Ureter (tissue), 1 donor: ENCODE data around the gene COL15A1. TPM values are rescaled to one million over a fixed set of nuclear protein-coding genes. Genes with fewer than 3 reads are reported as not detected.
A peak's percentile ranks its signal among the peaks of the same experiment; 100 is the strongest.

Experiments used
- DNase-seq: peaks from one replicate; pipeline ENCODE4 v3.0.0-alpha.2; 2020; ENCODE audit warnings: low spot score
- total RNA-seq: library from RNA; stranded (reverse); gene quantifications from one replicate; pipeline ENCODE4 v1.2.4, GENCODE V29; 2023
- donor health status: DM: yes; HTN: yes; CAD: no.

COL15A1 gene
- total RNA-seq, 1 donor from 2014 or later = 63.2 TPM

DNA sequence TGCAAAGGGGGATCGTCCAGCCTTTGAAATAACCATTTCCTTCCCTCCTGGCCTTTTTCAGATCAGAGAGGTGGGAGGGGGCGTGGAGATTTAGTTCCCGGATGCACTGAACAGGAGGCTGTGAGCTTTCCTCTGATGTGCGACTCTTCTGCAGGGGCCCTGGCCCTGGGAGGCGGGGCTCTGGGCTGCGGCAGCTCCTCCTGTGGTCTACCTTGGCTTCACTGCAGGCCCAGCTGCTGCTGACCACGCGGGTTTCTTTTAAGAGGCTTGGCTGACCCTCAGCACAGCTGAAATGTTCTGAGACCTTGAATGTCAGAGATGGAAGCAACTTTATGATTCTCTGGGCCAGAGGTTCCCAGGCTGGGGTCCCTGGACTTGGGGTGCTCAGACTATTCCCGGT is 27.0 kb upstream of the COL15A1 start:
- peak; percentile 56 for DNase-seq

DNA sequence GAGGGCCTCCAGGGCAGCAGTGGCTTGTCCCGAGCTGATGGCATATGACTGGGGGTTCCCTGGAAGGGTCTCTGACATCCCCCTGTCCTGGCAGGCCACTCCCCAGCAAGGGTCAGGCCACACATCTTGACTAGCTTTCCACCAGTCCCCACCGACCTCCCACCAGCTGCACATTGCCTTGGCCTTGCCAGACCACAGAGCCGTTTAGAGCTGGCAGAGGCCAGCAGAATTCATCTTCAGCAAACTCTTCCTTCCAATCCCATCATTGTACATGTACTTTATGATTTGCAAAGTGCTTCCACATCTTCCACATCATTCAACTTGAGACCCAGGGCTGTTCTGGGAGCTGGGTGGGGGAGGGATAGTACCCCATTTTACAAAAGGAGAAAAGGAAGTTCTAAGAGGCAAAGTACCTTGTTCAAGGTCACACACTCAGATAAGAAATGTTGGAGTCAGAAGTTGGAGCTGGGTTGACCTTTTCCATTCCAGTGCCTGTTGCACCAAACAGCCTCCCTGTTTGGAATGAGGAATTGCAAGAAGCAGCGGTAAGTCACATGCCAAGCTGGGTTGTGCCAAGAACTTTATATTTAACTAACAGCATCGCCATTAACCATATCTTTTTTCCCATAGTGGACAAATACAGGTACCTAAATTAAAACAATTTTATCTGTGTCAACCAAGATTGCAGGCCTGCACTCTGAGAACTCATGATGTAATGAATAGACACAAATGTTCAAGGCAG is 25.8 kb upstream of the COL15A1 start:
- DNase-seq = no peak

DNA sequence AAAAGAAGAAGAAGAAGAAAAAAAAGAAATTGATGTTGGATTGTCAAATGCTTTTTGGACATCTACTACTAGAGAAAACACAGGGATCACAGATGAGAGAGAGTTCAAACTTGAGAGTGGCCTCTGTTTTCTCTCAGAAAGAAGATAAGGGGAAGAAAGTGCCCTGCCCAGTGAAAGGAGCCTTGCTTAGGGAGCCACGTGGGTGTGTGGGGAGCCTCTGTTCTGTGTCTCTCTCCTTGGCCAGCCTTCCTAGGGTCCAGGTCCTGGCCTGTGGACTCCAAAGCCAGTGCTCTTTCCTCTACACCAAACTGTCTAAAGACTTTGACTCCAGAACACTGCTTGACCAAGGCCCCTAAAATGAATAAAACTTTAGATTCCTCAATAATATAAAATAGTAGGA is 22.0 kb upstream of the COL15A1 start:
- no peak for DNase-seq

DNA sequence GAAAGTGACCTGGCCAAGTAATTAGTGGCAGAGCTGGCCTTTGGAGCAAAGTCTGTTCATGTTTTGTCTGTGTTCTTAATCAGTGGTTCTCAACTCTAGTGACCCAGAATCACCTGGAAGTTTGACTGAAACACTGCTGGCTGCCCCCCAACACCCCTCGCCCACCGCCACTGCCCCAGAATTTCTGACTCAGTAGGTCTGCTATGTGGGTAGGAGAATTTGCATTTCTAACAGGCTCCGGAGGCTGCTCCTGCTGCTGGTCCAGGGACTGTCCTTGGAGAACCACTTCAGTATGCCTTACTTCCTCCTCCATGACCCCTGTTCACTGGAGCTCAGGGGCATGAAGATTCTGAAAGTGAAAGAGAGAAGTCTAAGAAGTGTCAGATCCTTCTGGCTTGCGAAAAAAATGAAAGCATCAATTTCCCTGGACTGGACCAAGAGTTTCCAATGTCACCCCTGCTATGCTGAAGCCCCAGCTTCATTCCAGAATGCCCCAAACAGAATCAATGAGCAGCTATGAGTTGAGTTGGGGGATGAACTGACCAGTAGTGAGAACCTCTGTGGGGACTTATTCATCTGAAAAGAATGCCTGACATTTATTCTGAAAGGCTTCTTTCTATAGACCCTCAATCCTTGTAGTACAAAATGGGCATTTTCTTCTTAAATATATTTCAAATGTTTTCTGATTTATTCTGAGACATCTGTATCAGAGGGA is 20.8 kb upstream of the COL15A1 start:
- no peak for DNase-seq

DNA sequence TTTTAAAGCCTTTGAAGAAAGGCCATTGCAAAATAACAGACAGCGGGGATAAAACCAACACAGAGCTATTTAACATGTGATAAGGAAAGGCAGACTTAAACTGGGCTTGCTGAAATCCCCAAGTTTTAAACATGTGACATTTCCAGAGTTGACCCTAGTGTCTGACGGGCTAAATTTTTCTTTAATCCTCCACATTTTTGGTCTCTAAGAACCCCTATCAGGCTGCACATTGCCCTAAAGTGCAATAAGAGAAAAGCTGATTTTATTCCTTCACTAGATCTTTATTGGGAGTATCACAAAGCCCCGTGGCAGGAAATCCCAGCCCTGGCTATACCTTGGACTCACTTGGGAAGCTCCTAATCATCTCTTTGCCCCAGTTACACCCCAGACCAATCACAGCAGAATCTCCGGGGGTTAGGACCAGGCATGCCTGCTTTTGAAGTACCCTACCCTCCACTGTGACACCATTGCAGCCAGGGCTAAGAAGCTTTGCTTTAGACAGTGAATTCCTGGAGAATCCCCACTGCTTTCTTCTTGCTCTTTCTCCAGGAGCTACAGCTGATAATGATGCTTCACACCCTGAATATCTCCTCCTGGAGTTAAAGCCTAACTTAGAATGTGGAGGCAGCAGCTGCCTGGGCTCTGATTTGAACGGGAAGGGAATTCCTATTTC is 20.1 kb upstream of the COL15A1 start:
- DNase-seq = no peak

DNA sequence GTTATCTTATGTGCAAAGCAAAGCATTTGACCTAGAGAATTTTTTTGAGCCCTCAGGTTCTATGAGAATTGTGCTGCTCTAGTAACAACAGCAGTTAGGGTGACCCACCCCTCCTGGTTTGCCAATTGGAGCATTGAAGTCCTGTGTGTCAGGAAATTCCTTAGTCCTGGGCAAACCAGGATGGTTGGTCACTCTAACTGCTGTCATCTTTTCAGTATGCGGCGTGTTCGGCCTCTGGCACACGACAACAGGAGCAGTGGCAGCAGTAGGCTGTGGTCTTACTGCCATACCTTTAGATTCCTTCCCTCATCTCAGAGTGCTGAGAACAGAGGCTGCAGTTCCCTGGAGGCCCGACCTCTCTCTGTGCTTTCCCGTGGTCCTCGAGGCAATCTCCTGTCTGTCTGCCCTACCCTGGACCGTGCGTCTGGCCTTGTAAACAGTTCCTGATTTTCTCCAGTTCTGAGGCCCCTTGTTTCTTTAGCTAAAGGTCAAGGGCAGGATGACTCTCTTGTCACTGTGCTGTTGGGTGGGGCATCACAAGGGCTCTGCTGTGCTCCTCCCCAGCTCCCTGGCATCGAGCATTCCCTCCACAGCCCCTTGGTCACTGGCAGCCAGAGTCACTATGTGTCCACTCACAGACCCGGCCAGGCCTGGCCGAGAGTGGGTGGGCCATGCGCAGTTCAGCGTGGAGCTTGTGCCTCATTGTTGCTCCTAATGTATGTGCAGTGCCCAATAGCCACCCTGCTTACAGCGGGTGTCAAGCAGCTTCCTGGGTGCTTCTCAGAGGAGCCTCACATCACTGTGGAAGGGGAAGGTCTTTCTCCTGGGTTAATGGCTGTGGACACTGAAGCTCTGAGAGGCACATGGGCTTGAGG is 18.5 kb upstream of the COL15A1 start:
- no peak for DNase-seq

DNA sequence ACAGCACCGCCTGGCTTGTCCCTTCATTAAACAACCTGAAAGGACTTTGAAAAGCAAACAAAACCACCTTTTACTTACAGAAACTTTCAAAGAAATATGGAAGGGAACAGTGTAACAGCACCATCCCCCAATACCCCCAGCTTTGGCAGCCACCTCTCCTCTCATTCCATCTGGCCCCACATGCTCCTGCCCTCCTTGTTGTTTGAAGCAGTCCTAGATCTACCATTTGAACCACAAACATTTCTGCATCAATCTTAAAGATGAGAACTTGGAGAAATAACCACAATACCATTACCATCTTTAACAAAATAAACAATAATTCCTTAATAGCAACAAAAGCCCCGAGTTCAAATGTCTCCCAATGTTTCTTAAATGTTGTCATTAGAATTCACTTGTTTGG is 17.8 kb upstream of the COL15A1 start:
- no peak for DNase-seq

DNA sequence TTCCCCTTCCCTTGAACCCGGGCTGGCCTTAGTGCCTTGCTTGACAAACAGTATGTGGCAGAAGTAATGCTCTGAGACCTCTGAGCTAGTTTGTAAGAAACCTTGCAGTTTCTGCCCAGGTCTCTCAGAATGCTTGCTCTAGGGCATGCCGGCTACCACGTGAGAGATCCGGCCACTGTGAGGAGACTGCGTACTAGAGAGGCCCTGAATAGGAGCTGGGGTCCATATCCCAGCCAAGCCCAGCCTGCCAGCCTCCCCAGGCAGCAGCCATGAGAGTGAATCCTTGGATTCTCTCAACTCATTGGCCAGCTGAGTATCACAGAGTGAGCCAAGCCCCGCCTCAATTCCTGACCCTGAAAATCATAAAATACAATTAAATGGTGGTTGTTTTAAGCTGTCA is 16.0 kb upstream of the COL15A1 start:
- no peak for DNase-seq

DNA sequence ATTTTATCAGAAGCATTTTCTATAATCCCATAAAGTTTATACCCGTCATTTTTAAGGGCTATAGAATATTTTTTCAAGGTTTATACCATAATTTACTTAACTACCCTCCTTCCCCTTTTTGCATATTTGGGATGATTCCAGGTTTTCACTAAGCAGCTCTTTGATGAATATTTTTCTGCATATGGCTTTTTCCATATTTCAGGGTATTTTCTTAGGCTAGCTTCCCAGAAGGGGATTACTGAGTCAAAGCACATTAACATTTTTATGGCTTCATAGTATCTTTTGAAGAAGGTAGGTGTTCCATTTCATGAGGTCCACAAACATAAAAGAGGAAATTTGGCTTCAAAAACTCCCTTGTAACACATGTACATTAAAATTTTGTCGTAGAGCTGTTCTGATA is 14.6 kb upstream of the COL15A1 start:
- DNase-seq = no peak

DNA sequence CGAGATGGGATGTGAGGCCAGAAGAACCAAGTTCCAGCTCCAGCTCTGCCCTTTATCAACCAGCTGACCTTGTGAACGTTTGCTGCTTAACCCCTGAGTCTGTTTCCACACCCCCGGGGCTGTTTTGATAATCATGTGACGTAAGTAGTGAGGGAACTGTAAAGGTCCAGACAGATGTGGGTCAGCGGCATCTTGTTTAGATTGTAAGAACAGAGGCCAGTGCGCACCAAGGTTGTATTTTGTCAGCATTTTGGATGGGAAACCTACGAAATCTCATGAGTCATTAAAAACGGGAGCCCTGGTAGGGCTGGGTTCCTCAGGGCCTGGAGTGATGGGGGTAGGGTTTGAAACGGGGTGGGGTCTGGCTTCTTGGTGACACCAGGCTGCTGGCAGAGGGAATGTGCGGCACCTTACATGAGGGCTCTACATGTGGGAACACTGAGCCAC is 13.8 kb upstream of the COL15A1 start:
- DNase-seq = no peak

DNA sequence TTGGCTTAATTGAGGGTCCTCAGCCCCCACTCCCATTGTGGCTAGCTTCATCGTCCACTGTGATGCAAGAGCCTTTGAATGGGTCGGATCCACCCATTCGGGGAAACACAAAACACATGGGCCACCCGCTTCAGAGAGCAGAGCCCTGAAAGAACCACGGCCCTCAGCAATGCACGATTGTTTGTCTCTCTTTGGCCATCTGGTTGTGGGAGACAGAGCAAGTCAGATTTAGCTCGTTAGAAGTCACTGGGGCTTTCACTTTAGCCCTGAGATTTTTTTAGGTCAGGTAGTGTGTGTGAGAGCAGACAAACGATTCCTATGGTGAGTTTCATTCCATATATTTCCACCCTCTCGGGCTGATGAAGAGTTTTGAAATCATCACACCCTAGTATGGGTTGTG is 12.9 kb upstream of the COL15A1 start:
- no peak for DNase-seq

DNA sequence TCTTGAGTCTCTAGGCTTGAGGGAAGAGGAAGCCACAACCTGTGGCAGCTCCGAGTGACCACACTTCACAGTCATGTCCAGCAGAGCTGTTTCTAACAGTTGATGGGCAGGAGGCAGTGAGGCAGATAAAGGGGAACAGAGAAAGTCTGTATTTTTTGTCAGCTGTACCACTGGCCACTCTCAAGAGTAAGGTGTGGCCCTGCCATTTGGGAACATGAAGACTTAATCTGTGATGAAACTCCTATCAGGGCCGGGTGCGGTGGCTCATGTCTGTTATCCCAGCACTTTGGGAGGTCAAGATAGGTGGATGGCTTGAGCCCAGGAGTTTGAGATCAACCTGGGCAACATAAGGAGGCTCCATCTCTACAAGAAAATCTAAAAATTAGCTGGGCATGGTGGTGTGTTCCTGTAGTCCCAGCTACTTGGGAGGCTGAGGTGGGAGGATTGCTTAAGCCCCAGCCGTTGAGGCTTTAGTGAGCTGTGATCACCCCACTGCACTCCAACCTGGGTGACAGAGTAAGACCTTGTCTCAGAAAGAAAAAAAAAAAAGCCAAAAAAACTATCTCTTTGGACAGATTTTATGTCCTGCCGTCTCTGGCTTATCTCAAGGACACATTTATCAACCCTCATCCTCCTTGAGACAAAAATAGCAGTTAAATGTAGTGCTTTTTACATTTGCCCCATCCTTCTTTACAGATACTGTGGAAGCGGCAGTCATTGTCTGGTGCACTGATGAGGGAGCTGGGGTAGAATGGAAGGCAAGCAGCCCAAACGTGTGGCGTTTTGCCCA is 11.9 kb upstream of the COL15A1 start:
- no peak for DNase-seq

DNA sequence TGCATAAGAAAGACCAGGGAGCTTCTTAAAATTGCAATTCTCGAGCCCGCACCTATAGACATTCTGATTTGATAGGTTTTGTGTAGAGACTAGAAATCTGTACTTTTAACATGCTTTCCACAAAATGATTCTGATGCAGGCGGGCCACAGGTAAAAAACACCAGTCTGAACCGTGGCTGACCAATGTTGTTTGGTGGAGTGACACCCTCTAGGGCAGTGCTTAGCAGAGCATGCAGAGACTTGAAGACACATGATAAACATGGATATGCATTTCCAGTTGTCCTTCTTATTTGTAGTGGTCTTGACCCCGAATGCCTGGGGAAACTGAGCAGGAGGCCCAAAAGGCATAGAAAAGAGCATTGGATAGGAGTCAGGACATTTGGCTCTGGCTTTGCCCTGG is 10.5 kb upstream of the COL15A1 start:
- DNase-seq = no peak

DNA sequence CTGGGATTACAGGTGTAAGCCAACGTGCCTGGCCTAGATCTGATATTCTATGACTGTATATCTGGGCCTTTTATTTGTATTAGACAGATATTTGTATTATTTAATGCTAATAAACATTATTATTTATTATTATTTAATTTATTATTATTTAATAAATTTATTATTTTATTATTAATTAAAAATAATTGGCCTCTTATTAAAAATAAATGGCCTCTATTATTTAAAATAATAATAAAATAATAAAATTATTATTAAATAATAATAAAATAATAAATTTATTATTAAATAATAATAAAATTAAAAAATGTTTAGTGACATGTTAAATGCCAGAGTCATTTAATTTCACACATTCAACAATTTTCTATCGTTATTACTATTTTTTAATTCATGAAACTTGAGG is 9.8 kb upstream of the COL15A1 start:
- DNase-seq = no peak

DNA sequence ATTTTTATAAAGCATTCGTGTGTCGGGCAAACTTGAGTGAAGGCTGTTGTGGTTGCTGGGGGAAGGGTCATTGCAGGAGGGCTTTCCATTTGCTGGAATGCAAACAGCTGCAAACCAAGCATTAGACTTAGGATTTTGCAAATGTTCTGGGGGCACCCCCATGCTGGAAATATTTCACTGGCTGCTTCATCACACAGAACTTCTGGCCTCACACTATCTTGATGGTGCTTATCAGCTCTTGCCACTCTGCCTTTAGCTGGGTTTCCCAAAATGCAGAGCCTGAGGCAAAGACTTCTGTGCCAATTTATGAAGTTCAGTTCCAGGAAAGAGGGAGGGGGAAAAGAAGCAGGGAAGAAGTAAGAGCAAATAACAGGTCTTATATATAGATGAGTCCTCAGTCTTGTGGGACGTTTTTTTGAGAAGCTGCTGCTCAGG is 8.6 kb upstream of the COL15A1 start:
- DNase-seq = no peak

DNA sequence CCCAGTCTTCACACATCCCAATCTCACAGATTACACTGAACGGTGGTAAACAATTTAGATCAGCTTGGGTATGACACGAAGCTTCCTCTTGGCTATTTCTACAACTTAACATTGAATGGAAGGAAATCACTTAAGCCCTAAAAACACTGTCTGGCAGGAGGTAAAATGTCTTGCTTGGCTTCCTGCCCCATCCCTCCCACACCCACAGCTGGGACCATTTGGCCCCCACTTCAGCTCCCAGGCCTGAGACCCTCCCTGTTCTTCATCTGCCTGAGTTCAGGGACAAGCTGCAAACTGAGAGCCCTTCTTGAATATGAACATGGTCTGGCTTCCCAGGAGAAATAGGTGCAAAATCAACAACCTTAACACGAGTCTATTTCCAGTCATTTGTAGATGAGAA is 3.4 kb upstream of the COL15A1 start:
- no peak for DNase-seq

DNA sequence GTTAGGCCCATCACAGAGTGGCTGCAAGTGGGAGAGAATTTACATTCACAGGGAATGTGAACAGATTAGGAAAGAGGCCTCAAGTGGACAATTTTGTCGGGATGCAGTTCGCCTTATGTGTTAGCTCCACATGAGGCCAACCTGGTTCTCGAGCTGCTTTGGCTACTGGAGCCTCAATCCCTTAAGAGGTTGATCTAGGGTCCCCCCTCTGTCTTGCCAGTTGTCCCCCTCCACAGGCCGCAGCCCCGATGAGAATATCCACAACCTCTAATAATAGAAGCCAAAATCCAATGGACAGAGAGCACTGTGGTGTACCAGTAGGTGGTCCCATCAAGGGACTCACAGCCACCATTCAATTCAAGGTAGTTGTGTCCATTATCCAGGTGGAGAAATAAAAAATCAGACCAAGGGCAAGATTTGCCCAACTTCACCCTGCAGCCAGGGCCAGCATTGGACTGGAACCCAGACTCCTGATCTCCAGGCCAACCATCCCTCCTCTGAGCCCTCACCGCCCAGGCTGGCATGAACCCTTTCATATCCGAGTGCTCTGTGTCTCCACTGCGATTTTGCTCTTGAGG is 1.7 kb upstream of the COL15A1 start:
- no peak for DNase-seq

DNA sequence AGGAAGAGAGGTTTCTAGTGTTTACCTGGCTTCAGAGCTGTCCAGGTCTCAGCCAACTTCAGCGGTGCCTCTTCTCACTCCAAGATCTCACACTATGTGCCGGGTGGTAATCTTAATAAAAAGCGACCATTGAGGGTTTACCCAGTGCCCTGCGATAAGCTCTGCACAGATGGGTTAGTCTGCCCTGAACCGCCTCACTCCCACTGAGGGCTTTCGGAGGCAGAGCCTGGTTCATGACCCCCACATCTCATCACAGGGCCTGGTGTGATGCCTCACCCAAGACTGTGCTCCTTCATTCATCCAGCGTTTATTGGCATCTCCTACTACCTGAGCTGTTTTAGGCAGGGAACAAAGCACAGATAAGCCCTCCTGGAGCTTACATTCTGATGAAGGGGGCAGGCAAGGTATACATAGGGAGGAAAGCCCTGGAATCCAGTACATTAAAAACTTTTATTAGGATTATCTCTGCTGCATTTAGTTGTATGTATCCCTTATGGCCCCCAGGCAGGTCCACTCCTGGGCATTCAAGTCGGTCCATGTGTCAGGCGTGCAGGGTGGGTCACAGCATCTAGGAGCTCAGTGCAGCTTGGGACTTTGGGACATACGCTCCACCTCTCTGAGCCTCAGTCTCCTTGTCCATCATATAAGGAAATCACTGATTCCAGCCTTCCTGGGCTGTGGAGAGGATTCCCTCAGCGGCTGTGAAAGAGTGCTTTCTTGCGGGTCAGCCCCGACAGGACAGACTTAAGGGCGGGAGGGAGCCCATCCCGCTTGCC is 613 bp upstream of the COL15A1 start:
- no peak for DNase-seq

DNA sequence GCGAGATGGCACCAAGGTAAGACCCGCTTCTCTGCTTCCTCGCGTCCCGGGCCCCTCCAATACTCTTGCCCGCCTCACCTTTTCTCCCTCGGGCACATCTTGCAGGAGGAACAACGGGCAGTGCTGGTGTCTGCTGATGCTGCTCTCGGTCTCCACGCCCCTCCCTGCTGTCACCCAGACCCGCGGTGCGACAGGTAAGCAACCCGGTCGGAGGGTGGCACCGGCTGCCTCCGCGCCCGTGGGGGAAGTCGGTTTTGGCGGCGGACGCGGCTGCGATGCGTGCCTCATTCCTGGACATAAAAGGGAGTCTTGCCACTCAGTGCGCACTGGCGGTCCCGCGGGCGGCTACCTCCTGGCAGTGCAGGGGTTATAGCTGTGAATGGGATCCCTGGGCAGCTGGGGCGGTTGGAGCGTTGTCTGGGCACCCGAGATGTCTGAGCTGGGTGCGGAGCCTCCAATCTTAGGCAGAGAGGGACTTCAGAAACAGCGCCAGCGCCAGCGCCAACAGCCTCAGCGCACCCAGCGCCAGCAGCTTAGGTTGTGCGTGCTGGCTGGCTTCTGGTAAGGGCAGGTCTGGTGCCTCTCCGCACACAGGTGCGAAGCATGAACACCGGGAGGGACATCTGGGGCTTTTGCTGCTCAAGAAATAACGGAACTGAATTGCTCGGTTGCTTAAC is 488 bp downstream of the COL15A1 start:
- peak; percentile 63 for DNase-seq
